Measurements from ENCODE around the gene UGT2A2. TPM values are rescaled to one million over a fixed set of nuclear protein-coding genes. Genes with fewer than 3 reads are reported as not detected.

UGT2A2 gene
- total RNA-seq, 4 donors from 2014 or later, result not detected

- whole genome bisulfite sequencing, 2 donors, result 77 to 91% methylated on average over 2 of the region's 2 CpGs
- intact Hi-C loops (cut with DNase I; ENCODE audit: low total_unique reads), result no loop called here
- DNase-seq (ENCODE audit: low spot score in 2 of 2), result no peak
- no peak for TF ChIP-seq CTCF (IDR thresholded peaks at IDR 0.05)
- TF ChIP-seq POLR2A (IDR thresholded peaks at IDR 0.05), result no peak
- H3K4me3 ChIP-seq (ENCODE audit: low read depth, poor library complexity, severe bottlenecking), result no peak overlapping the region
Measured at GRCh38 chr4:69640289-69640688, 847 bp upstream of the UGT2A2 start.

DNA sequence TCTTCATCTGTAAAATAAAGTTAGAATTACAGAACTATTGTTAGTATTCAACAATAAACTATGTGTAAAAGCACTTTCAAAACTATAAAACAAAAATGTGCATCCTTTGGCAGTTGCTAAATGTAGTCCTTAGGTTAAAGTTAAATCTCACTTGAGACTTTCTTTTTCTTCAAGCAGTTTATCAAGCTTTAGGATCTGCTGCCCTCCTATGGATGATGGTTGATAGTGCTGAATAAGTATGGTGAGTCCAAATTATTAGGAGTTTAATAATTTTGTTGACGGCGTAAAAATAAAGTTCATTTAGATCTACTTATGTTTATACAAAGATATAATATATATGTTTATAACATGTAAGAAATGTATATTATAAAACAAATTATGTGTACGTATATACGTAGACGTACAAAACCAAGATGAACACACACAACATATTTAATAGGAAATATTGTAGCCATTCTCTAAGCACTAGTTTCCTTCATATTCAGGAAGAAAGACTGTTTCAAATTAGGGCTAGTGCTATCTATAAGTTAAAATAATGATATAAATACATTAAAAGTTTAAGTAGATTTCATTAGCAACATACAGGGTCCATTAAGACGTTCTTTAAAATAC, 22.3 kb downstream of the UGT2A2 start:
- DNase-seq (ENCODE audit: low spot score in 2 of 2), result no peak
- TF ChIP-seq POLR2A (IDR thresholded peaks at IDR 0.05) (no peak), CTCF (IDR thresholded peaks at IDR 0.05) (no peak)
- WGBS, 2 donors, result 75 to 76% methylated on average over 6 of the region's 6 CpGs
- H3K4me3 ChIP-seq (ENCODE audit: low read depth, poor library complexity, severe bottlenecking), result no peak overlapping the region
- intact Hi-C loops (cut with DNase I; ENCODE audit: low total_unique reads), result no loop called here

DNA sequence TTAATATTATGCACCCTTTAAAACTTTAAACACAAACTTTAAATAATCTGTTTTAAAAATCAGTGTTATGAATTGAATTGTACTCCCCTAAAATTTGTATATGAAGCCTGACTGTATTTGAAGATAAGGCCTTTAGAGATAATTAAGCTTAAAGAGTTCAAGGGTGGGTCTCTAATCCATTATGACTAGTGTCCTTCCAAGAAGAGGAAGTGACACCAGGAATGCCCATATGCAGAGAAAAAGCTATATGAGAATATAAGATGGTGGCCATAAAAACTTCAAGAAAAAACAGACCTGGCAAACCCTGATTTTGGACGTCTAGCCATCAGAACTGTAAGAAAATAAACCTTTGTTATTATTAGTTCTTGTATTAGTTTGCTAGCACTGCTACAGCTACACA, 29.0 kb downstream of the UGT2A2 start:
- intact Hi-C loops (cut with DNase I; ENCODE audit: low total_unique reads), result no loop called here

DNA sequence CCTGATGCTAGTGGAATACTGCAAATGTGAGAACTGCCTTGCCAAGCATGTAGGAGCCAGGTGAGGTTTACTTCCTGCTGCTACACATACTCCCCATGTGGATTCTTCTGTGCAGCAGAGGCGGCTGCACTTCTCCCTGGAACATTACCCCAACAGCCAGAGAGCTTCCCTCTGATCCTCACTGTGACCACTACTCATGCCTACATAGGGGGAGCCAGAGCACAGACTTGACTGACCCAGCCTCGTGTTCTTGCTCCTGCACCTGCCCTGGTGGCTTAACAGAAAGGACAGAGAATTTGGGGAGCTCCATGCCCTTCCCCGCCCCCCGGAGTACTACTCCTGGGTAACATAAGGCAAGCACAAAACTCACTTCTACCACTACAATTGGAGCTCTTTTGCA, 38.4 kb downstream of the UGT2A2 start:
- intact Hi-C loops (cut with DNase I; ENCODE audit: low total_unique reads), result no loop called here
- DNase-seq (ENCODE audit: low spot score in 2 of 2), result no peak
- 36 to 76% methylated on average over 4 of the region's 4 CpGs for WGBS, 2 donors
- TF ChIP-seq POLR2A (IDR thresholded peaks at IDR 0.05), result no peak
- no peak for TF ChIP-seq CTCF (IDR thresholded peaks at IDR 0.05)
- no peak overlapping the region for H3K4me3 ChIP-seq (ENCODE audit: low read depth, poor library complexity, severe bottlenecking)

More for the DNA sequence above, 29.0 kb downstream of the UGT2A2 start:
- no peak for TF ChIP-seq CTCF (IDR thresholded peaks at IDR 0.05)
- TF ChIP-seq POLR2A (IDR thresholded peaks at IDR 0.05), result no peak
- no peak for DNase-seq (ENCODE audit: low spot score in 2 of 2)
- no peak overlapping the region for H3K4me3 ChIP-seq (ENCODE audit: low read depth, poor library complexity, severe bottlenecking)
- WGBS, 2 donors, result 65 to 67% methylated on average over 1 of the region's 1 CpG

DNA sequence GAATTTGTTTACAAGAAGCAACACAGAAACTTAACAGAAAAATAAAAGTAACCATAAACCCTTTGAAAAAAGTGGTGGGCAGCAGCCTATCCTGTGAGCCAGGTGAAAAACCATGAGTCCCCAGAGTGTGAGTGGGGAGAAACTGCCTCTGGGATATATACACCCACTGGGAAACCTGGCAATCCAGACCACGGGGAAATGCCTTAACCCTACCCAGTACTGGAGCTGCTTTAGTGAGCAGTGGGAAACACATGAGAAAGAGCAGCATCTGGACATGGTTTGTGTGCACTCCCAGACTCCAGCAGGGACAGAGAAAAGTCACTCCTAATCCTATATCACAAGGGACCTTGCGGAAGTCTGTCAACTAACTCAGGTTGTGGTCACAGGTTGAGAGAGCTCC, 39.4 kb downstream of the UGT2A2 start:
- WGBS, 2 donors, result 53 to 62% methylated on average over 2 of the region's 2 CpGs
- DNase-seq (ENCODE audit: low spot score in 2 of 2), result no peak
- TF ChIP-seq CTCF (IDR thresholded peaks at IDR 0.05), result no peak
- TF ChIP-seq POLR2A (IDR thresholded peaks at IDR 0.05), result no peak
- H3K4me3 ChIP-seq (ENCODE audit: low read depth, poor library complexity, severe bottlenecking), result no peak overlapping the region
- intact Hi-C loops (cut with DNase I; ENCODE audit: low total_unique reads), result no loop called here

GRCh38 chr4:69594382-69594781, 45.1 kb downstream of the UGT2A2 start:
- no peak overlapping the region for H3K4me3 ChIP-seq (ENCODE audit: low read depth, poor library complexity, severe bottlenecking)
- intact Hi-C loops (cut with DNase I; ENCODE audit: low total_unique reads), result no loop called here
- no peak for DNase-seq (ENCODE audit: low spot score in 2 of 2)
- TF ChIP-seq CTCF (IDR thresholded peaks at IDR 0.05), result no peak
- TF ChIP-seq POLR2A (IDR thresholded peaks at IDR 0.05), result no peak
- 59 to 65% methylated on average over 4 of the region's 4 CpGs for WGBS, 2 donors

Data from lower leg skin (tissue), 4 donors.